NCI-H2227 (cell line): ENCODE data around the gene CRYBG2.

Experiments
- DNase-seq: peaks from one replicate; lab custom pipeline; 2025; ENCODE audit not compliant: unreplicated experiment; lab: John Stamatoyannopoulos, UW

The CRYBG2 gene

DNA sequence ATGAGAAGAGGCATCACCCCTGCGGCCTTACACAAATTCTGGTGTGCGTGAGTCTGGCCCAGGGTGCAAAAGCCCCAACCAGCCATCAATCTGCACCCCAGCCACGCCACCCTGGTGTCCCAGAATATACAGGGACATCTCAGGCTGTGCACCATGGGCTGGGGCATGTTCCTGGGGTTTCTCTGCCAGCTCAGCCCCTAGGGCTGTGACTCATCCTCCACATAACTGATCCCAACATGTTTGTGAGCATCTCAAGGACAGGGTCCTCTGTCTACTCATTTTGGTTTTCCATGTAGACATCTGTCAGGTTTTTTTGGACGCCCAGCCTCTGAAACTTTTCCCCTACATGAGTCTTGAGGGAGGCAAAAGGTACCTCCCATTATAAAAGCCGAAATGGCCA is 18.1 kb upstream of the CRYBG2 start:
- DNase-seq = no peak

DNA sequence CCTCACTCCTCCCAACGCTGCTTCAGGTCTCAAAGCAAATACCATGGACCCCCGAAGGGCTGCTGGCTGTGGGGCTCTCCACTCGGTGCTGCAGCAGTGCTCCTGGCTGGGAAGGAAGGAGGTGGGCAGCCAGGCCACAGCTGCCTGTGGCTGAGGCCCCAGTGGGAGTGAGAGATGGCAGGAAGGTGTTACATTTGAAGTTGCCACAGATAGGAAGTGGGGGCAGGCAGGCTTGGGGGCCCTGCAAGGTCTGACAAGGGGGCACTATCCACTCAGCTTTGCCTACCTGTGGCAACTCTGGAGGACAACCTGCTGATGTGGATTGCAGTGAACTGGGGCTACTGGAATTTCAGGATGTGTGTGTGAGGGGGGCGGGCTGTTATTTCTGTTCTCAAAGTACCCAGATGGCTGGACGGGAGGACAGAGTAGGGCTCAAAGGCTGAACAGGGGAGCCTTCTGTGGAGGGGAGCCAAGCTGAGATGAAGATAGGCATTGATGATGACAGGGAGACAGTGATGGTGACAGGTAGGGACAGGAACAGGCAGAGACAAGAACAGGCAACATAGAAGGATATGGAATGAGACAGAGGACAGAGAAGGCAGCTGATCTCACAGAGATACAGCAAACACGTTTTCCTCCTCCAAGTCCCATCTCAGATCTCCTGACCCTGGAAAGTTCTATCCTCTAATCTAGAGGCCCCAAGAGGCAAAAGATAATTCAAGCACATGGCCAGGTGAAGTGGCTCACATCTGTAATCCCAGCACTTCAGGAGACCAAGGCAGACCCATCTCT is 16.9 kb upstream of the CRYBG2 start:
- DNase-seq = no peak

DNA sequence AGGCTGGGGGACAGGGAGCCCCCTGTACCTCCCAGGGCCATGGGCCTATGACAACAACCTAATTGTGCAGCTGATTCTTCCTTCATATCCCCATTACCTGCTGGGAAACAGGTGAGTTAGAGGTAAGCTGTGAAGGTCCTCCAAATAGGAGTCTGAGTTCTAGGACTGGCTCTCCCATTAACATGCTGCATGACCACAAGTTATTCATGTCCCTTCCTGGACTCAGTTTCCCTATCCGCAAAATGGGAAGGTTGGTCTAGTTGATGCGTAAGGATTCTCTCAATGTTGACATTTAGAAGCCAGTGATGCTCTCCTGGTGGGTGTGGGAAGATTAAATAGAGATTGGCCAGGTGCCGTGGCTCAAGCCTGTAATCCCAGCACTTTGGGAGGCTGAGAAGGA is 14.6 kb upstream of the CRYBG2 start:
- no peak for DNase-seq

DNA sequence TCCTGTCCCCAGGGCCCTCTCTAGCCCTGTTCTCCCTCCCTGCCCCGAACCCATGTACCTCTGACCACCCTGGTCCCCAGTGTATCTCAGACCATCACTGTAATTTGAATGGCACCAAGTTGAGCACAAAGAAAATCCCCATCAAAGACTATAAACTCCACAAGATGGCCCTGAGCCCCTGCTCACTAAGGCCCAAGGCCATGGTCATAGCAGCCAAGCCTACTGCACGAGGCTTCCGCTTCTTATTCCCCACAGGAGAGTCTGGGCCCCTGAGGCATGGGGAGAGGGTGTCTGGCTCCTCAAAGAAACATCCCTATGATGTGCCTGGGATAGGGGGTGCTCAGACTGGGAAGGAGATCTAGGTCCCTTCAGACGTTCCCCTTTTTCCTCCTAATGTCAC is 14.1 kb upstream of the CRYBG2 start:
- DNase-seq = no peak

DNA sequence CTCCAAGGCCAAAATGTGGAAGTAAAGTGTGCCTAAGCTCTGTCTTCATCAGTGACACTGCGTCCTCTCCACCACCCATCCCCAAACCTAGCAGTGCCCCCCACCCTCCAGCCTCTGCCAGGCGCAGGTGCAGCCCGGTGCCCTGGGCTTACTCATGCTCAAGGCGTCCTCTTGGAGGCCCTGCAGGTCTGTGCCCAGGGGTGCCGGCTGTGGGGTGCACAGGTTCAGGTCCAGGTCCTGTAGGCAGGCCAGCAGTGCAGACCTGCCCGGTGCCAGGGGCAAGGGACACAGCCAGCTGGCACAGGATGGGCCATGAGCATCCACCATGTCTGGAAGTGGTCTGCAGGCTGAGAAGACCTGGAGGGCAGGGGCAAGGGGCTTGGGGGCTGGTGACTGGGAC is 13.5 kb upstream of the CRYBG2 start:
- DNase-seq = no peak

DNA sequence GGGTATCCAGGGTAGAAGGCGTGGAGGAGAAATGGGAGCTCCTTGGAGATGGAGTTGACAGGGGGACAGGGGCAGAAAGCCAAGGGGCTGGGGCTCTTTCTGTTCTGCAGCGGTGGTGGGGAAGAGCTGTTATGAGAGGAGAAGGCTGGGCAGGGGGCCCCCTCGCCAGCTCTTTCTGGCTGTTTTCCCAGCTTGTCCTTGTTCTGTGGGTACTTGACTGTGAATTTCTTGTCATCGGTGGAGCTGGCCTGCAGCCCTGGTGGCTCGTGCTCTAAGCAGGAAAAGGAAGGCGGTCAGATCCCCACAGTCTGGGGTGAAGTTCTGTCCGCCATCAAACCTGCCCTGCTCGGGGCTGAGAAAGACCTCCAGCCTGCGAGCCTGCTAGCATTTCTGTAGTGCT is 11.0 kb upstream of the CRYBG2 start:
- DNase-seq = no peak

DNA sequence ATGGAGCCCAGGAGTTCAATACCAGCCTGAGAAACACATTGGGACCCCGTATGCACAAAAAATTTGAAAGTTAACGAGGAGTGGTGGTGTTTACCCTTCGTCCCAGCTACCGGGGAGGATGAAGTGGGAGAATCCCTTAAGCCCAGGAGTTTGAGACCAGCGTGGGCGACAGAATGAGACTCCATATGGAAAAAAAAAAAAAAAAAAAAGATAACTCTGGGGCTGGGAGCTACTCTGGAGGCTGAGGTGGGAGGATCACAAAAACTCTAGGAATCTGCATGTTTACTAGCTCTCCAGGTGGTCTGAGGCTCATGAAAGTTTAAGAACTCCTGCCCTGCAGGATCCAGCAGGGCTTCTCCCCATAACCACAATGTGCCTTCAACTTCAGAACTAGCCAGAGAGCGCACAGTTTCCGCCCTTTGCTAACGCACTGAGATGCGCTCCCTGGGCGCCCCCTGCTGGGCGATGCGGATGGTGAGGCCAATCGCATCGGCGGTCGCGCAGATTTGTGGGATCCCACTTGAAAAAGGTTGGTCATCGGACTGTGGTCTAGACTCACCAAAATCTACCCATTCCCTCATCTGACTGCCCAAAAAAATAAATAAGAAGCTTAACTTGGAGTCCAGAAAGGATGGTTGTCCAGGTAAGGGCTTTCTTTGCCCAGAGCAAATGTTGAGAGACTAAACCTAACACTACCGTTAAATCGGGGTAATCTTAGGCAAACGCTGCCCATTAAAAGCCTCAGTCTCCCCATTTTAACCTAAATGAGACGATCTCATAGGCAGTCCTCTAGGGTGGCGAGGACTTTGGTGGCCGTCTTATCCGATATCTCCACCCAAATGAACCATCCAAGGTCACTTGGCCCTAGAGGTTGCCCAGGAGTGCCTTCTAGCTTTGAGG is 9.9 kb upstream of the CRYBG2 start:
- no peak for DNase-seq

DNA sequence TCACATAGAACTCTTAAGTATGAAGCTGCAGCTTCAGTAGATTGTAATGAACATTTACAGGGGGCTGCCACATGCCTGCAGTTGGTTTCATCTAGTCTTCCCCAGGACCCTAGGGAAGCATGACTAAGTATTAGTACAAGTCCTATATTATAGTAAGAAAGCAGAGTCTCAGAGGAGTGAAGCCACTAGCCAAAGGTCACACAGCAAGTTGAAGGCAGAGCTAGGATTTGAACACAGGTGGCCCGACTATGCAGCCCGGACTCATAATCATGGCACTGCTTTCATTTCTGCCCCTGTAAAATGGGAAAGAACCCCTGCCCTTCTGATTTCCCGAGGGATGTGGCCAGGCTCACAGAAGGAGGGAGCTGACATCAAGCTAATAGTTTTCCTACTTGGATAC is 8.4 kb upstream of the CRYBG2 start:
- DNase-seq = no peak

DNA sequence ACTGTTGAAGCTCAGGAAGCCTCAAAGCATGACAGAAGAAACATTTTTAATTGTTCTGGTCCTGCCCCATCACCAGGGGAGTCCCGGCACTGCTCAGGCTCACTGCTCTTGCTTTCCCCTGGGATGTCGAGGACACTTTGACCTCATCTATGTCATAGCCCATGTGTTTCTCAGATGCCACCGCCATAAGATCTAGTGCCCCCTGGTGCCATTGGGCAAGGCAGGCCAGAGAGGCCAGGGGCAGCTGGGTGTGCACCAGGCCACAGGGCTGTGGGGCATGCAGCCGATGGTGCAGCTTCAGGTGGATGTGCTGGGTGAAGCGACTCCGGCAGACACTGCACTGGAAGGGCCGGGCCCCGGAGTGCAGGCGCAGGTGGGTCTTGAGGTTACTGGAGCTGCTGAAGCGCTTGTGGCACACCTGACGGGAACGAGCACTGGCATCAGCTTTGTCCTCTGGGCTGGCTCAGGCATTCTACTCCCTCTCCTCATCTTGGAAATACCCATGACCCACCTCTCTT is 7.7 kb upstream of the CRYBG2 start:
- no peak for DNase-seq

DNA sequence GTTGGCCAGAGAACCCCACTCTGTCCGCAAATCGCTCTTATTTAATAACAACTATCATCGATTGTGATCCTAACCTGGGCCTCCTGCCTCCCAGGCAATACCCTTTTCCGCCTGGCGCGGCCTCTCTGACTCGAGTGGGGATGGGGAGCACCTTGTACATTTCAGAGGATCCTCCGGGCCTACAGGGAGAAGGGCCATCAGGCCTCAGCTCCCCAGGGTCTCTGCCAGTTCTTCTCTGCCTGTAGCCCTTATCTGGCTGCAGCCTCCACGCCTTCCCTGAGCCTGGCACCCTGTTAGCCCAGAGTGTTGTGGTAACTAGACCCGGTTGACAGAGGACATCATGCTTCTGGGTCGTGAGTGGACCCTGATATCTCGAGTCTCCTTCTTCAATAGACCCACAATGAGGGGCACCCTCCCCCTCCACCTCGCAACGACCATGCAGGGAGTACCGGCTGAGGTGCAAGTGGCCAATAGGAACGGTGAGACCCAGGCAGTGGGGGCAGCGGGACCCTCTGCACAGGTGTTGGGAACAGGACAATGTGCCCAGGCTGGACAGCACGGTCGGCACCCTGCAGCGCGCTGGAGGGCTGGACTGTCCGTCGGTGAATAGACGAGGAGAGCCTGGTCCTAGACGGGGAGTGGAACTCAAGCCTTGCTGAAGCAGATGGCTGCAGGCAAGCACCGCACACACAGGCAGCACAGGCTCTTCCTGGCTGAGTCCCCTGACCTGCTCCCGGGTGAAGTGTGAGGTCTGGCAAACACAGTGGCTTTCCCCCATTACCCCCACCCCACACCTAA is 7.1 kb upstream of the CRYBG2 start:
- no peak for DNase-seq

DNA sequence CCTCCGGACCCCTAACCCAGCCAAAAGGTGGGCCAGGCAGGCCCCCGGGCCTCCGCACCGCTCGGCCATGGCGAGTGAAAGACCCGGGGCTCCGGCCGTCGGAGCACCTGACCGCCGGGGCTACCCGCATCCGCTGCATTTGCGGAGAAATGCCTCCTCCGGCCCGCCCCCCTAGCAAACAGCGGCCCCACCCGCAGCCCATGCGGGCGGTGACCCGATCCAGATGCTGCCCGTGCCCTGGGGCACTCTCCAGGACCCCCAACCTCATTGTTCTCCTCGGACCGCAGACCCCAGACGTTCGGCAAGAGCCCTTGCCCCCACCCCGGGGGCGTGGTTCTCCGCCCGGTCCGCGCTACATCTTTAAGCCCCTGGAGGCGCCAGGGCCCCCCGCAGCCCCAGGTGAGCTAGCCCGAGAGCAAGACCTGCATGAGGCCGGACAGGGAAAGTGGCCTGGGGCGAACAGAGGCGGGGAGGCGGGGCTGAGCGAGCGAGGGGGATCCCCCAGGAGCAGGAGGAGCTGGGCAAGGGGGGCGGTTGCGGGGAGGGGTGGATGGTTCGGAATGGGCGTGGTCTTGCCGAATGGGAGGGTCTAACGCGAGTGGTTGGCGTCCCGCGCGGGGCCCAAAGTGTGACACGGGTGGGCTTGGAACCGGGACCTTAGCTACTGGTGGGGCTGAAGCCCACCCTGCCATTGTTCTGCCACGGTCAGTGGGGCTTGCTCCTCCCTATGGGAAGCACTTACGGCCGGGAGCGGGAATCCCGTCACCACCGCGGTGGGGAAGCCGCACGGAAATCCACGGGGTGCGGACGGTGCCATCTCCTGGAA is 6.3 kb upstream of the CRYBG2 start:
- peak; percentile 66 for DNase-seq

DNA sequence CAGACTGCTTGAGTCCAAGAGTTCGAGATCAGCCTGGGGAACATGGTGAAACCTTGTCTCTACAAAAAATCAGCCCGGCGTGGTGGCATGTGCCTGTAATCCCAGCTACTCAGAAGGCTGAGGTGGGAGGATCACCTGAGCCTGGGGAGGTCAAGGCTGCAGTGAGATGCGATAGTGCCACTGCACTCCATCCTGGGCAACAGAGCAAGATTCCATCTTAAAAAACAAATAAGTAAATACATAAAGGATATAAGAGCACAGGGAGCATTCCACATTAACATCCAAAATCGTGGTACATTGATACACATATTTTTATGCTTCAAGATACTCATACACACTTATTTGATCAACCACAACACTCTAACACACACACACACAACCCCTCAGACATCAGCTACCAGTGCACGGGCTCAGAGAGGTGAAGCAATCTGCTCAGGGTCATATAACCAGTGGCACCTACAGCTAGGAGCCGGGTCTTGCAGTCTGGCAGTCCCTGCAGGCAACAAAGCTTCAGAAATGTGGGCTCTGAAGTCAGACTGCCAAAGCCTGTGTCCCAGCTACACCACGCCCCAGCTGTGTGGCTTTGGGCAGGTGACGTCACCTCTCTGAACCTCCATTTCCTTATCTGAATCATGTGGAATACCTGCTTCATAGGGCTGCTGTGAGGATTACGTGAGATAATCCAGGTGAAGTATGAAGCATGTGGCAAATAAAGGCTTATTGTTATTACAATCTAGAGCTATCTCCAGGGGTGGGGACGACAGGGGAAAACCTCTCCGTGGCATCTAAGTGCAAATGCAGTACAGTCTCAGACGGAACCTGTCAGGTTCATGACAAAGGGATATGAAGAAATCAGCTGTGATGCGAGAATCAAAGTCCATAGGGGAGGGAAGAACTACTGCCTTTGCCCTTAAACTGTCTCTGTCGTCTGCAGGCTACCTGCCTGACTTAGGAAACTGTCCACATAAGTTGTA is 4.8 kb upstream of the CRYBG2 start:
- no peak for DNase-seq

DNA sequence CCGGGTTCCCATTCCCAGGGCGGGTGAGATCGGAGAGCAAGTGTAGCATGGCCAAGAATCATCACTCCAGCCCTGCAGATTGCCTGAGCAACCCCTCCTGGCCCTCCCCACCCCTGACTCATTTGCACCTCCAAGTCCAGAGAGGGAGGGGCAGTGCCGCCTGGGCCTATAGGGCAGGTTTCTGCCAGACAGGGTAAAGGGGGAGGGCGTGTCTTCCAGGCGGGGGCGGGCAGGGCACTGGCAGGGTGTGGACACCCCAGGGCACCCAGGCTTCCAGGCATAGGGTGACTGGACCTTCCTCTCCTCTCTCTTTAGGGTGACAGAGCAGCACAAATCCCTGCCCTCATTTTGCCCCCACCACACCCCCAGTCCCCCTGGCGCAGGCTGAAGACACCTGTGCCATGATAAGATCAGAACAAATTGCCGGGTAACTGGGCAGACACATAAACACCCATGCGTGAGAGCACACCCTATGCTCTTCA is 3.2 kb upstream of the CRYBG2 start:
- DNase-seq = no peak

DNA sequence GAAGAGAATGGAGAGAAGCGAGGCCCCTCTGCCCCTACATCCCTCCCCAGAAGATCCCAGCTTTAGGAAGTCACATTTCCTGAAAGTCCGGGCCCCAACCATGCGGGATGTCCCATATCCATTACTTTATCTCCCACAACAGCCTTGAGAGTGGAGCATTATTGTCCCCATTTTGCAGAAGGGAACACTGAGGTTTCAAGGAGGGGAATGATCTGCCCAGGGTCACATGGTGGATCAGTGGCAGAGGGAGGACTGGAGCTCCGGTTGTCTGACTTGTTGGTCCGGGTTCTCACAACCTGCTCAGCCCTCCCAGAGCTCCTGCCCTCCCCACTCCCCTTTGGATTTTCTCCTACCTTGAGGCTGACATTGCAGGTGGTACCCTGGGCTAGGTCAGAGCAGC is 2.2 kb upstream of the CRYBG2 start:
- no peak for DNase-seq

DNA sequence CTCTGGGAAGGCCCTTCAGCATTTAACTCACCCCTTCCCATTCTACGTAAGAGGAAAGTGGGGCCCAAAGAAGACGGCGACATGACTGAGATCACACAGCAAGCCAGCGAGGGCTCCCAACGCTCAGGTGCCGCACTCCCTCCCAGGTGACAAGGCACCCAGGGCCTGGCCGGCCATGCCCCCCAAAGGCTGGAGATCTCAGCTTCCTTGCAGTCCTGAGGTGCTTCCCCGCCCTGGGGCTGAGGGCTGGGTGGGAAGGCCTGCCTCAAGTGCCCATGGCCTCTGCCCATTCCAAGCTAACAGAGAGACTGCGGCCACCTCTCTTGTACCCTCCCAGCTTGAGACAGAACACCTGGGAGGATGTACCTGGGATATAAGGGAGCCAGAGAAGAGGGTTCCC is 1.0 kb upstream of the CRYBG2 start:
- DNase-seq = no peak

DNA sequence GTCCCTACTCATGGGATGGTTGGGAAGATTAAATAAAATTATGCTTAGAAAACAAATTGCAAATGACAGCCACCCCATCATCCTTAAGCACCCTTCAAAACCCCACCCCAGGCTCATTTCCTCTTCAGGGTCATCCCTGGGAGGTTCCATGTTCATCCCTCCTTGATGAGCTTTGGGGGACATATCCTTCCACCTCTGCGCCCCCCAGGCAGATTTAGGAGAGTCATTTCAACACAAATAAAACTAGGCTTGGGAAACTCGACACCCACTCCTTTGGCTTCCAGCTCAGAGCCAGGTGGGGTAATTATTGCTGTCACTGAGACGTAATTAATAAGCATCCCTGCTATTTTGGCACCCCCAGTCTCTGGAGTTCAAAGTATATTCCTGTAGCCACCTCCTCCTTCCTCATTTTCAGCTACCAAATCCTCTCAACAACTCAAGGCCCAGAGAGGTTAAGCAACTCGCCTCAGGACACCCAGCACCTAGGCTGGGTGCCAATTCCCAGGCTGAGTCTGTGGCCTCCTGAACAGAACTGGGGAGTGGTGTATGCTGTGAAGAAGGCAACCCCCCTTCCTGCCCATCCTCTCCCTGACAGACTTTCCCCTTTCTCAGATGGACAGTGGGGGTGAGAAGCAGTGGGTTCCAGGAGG is 595 bp downstream of the CRYBG2 start:
- DNase-seq = no peak

DNA sequence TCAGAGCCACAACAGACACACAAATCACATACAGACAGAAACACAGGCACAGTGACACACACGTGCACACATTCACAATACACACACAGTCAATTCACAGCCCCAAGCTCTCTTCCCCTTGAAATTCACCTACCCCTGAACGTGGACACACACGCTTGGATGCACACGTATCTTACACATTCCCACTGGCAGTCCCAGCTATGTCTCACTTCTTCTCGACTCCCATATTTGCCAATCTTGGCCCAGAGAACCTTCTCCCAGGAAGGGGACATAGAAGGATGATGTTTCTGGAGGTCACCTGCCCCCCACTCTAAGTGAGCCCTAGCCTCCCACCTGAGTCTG is 1.6 kb downstream of the CRYBG2 start:
- no peak for DNase-seq

DNA sequence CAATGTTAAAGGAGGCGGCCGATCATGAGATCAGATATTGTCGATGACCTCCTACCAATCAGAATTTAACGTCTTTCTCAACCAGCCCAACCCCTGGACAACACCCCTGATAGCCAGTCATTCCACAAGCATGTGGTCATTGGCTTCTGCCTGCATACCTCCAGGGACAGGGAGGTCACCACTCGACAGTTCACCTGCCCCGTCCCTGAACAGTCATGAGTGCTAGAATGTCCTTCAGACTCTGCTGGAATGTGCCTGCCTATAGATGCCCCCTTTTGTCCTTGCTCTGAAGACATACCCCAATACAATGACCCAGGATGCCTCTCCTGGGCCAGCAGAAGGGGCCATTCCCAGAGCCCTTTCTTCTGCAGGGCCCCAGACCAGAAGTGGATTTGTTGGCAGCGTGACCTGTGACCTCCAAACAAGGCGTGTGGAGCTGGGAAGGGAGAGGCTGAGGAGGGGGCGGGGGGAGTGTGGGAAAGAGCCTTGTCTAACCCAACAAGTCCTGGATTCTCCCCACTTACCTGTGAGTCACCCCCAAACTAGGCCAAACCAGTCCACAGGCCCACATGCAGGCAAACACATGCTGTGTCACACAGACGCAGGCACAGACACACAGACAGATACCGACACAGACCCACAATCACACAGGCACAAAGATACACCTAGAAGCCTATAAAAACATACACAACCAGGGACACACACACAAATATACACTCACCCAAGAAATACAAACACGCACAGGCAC is 2.2 kb downstream of the CRYBG2 start:
- DNase-seq = no peak
